HepG2 (cell line): ENCODE measurements around the gene BTBD19. TPM values are rescaled to one million over a fixed set of nuclear protein-coding genes. Genes with fewer than 3 reads are reported as not detected.
A peak's percentile ranks its signal among the peaks of the same experiment; 100 is the strongest.

ENCODE experiments used
- AKAP8 ChIP-seq: sonication (generic); formaldehyde crosslinking; IDR thresholded peaks from 2 replicates; pipeline ENCODE4 v1.5.1; 2020; ENCODE audit warnings: mild to moderate bottlenecking, missing genetic modification reagents
- CAMTA2 ChIP-seq: sonication (generic); formaldehyde crosslinking; IDR thresholded peaks from 2 replicates; pipeline ENCODE4 v1.4.0; 2020; ENCODE audit warnings: mild to moderate bottlenecking, missing genetic modification reagents, borderline replicate concordance
- EHMT2 ChIP-seq: fragments of 200-600 bp; sonication (generic); IDR thresholded peaks from 2 replicates; pipeline ENCODE4 v1.7.0; 2017; ENCODE audit warnings: antibody characterized with exemption, low read depth, low read length, borderline replicate concordance
- HCFC1 ChIP-seq: fragments of 150-350 bp; IDR thresholded peaks from 2 replicates; pipeline ENCODE4 v1.6.1; 2014; ENCODE audit warnings: low read depth, low read length
- IKZF1 ChIP-seq: fragments of 450-650 bp; IDR thresholded peaks from 2 replicates; pipeline ENCODE4 v1.7.1; 2016
- KLF11 ChIP-seq: IDR thresholded peaks from 2 replicates; pipeline ENCODE4 v1.6.1; 2016; ENCODE audit warnings: missing compliant biosample characterization
- KLF6 ChIP-seq: IDR thresholded peaks from 2 replicates; pipeline ENCODE4 v1.8.0; 2016; ENCODE audit warnings: missing biosample characterization, missing genetic modification reagents
- MAF1 ChIP-seq: sonication (generic); formaldehyde crosslinking; IDR thresholded peaks from 2 replicates; pipeline ENCODE4 v1.5.0; 2020; ENCODE audit warnings: missing genetic modification reagents, borderline replicate concordance
- MED13 ChIP-seq: sonication (generic); formaldehyde crosslinking; IDR thresholded peaks from 2 replicates; pipeline ENCODE4 v1.5.0; 2020; ENCODE audit warnings: missing genetic modification reagents
- NFE2L1 ChIP-seq: sonication (generic); formaldehyde crosslinking; IDR thresholded peaks from 2 replicates; pipeline ENCODE4 v1.4.0; 2020; ENCODE audit warnings: missing genetic modification reagents, mild to moderate bottlenecking, borderline replicate concordance
- NR2F1 ChIP-seq, 2 experiments: fragments of 450-650 bp in 1 of 2; formaldehyde crosslinking in 1 of 2; IDR thresholded peaks; 2 replicates each; pipeline versions ENCODE4 v1.5.0 to v1.6.1; 2016 to 2020; ENCODE audit warnings: mild to moderate bottlenecking in 1 of 2, missing compliant biosample characterization in 1 of 2, missing genetic modification reagents in 1 of 2, moderate library complexity in 1 of 2
- SNAI1 ChIP-seq: sonication (generic); formaldehyde crosslinking; IDR thresholded peaks from 2 replicates; pipeline ENCODE4 v1.5.0; 2020; ENCODE audit warnings: mild to moderate bottlenecking, missing genetic modification reagents, borderline replicate concordance
- TMF1 ChIP-seq: sonication (generic); formaldehyde crosslinking; IDR thresholded peaks from 2 replicates; pipeline ENCODE4 v1.8.1; 2022; ENCODE audit warnings: low read depth, missing genetic modification reagents
- ZFP62 ChIP-seq: sonication (generic); formaldehyde crosslinking; IDR thresholded peaks from 2 replicates; pipeline ENCODE4 v1.4.0; 2020; ENCODE audit warnings: missing genetic modification reagents
- ZKSCAN1 ChIP-seq: fragments of 150-350 bp; IDR thresholded peaks from 2 replicates; pipeline ENCODE4 v1.6.1; 2014; ENCODE audit warnings: low read length
- ZNF350 ChIP-seq: sonication (generic); formaldehyde crosslinking; IDR thresholded peaks from 2 replicates; pipeline ENCODE4 v1.4.0; 2020; ENCODE audit warnings: mild to moderate bottlenecking, low read depth, missing genetic modification reagents, borderline replicate concordance
- ZNF430 ChIP-seq: sonication (generic); formaldehyde crosslinking; IDR thresholded peaks from 2 replicates; pipeline ENCODE4 v1.9.0; 2021; ENCODE audit warnings: mild to moderate bottlenecking, missing genetic modification reagents
- ZNF660 ChIP-seq: sonication (generic); formaldehyde crosslinking; IDR thresholded peaks from 2 replicates; pipeline ENCODE4 v1.5.1; 2020; ENCODE audit warnings: mild to moderate bottlenecking, low read depth, missing genetic modification reagents, borderline replicate concordance
- ZNF720 ChIP-seq: sonication (generic); formaldehyde crosslinking; IDR thresholded peaks from 2 replicates; pipeline ENCODE4 v1.4.0; 2020; ENCODE audit warnings: missing genetic modification reagents
- ZNF775 ChIP-seq: sonication (generic); formaldehyde crosslinking; IDR thresholded peaks from 2 replicates; pipeline ENCODE4 v1.4.0; 2020; ENCODE audit warnings: missing genetic modification reagents, mild to moderate bottlenecking, moderate library complexity, borderline replicate concordance
- ZNF780A ChIP-seq: sonication (generic); formaldehyde crosslinking; IDR thresholded peaks from 2 replicates; pipeline ENCODE4 v1.8.0; 2022; ENCODE audit warnings: mild to moderate bottlenecking, missing genetic modification reagents, moderate library complexity
- polyA plus RNA-seq, 8 experiments: library from polyadenylated mRNA; depleted of rRNA in 3 of 8; stranded (reverse) in 7 of 8; unstranded in 1 of 8; fragments of >200 nt; fragmentation: Illumina TruSeq in 4 of 8; extraction: Trizol in 4 of 8; gene quantifications; 2 replicates each; pipeline versions ENCODE4 v1.2.1 to v1.2.3, GENCODE V29; 2011 to 2016; ENCODE audit warnings: low read depth in 4 of 8, missing spikeins in 1 of 8, mixed read lengths in 1 of 8; ENCODE audit not compliant: insufficient read depth in 1 of 8
- total RNA-seq, 5 experiments: library from RNA; depleted of rRNA; stranded (reverse); fragments of >200 nt; fragmentation: Illumina TruSeq; extraction: Trizol; gene quantifications; 2 replicates each; pipeline ENCODE4 v1.2.3, GENCODE V29; 2016; ENCODE audit warnings: low read depth in 1 of 5
- TF ChIP-seq, protein P1 (sequence below): sonication (generic); formaldehyde crosslinking; IDR thresholded peaks from 2 replicates; pipeline ENCODE4 v1.4.0; 2020; ENCODE audit warnings: low read depth, mild to moderate bottlenecking, missing genetic modification reagents
- TF ChIP-seq, protein P2 (sequence below): sonication (generic); formaldehyde crosslinking; IDR thresholded peaks from 2 replicates; pipeline ENCODE4 v1.5.1; 2020; ENCODE audit warnings: missing genetic modification reagents, mild to moderate bottlenecking, borderline replicate concordance
- TF ChIP-seq, protein P3 (sequence below): sonication (generic); formaldehyde crosslinking; IDR thresholded peaks from 2 replicates; pipeline ENCODE4 v1.8.0; 2022; ENCODE audit warnings: missing genetic modification reagents, low read depth, mild to moderate bottlenecking, borderline replicate concordance
- TF ChIP-seq, protein P4 (sequence below), 2 experiments: sonication (generic) in 1 of 2; formaldehyde crosslinking in 1 of 2; IDR thresholded peaks; 2 replicates each; pipeline versions ENCODE4 v1.4.0 to v1.6.1; 2018 to 2020; ENCODE audit warnings: missing genetic modification reagents in 2 of 2, borderline replicate concordance in 1 of 2, low read depth in 1 of 2, mild to moderate bottlenecking in 1 of 2, missing biosample characterization in 1 of 2

The BTBD19 gene
- total and polyA plus RNA-seq, 2 of the 13 experiments (the other 11 are each of a cell fraction or from before 2014, with no cell fraction given), result 2.7 to 6.7 TPM

DNA sequence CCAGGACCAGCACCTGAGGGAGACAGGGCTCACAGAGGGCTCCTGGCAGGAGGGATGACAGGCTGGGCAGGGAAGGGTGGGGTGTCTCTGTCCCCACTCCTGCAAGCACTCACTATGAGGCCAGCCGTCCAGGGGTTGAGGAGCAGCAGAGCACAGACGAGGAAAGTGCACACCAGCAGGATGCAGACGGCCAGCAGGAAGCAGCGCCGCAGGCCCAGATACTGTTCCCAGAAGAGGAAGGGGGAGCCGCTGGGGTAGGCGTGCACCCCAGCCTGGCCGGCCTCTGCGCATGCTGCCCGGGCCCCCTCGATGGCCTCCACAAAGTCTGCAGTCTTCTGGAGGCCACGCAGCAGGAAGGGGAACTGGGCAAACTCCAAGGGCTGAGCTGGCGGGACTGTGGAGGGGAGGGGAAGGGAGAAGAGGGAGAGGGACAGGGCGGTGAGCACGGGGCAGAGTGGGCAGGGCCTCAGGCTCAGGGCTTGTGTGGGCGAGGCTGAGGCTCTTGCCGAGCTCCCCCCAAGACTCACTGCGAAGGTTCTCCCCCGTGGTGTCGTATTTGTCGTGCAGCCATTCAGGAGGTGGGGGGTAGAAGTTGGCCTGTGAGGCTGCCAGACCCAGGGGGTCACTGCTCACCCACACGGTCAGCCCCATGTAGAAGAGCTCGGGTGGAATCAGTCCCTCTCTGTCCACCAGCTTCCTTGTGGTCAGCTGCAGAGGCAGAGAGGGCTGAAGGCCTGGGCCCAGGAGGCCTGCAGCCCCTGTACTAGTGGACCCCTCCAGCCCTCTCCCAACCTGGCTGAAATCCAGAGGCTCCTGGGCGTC lies 18.3 kb downstream of the BTBD19 start (continued):
- TF ChIP-seq KLF11 (CRISPR knock-in tag), result no peak
- peak; percentile 41; the same call in 1 of the 2 replicates for TF ChIP-seq ZNF350 (CRISPR knock-in tag)
- TF ChIP-seq SNAI1 (CRISPR knock-in tag), result peak; percentile 95
- no peak for TF ChIP-seq TMF1 (CRISPR knock-in tag)
- no peak for TF ChIP-seq IKZF1
- TF ChIP-seq NFE2L1 (CRISPR knock-in tag), result no peak
- TF ChIP-seq HCFC1, result no peak
- peak in 1 of 2 experiments; percentile 30; a peak in 1 of 4 replicates for TF ChIP-seq NR2F1 (CRISPR knock-in tag; IDR thresholded peaks at IDR 0.05)
- no peak for TF ChIP-seq EHMT2
- TF ChIP-seq, protein P1, sequence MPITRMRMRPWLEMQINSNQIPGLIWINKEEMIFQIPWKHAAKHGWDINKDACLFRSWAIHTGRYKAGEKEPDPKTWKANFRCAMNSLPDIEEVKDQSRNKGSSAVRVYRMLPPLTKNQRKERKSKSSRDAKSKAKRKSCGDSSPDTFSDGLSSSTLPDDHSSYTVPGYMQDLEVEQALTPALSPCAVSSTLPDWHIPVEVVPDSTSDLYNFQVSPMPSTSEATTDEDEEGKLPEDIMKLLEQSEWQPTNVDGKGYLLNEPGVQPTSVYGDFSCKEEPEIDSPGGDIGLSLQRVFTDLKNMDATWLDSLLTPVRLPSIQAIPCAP (CRISPR knock-in tag), result no peak
- TF ChIP-seq ZNF430 (CRISPR knock-in tag), result 0 out of 2 replicates have a peak, but pooled peaks have one; percentile 80
- TF ChIP-seq, protein P2, sequence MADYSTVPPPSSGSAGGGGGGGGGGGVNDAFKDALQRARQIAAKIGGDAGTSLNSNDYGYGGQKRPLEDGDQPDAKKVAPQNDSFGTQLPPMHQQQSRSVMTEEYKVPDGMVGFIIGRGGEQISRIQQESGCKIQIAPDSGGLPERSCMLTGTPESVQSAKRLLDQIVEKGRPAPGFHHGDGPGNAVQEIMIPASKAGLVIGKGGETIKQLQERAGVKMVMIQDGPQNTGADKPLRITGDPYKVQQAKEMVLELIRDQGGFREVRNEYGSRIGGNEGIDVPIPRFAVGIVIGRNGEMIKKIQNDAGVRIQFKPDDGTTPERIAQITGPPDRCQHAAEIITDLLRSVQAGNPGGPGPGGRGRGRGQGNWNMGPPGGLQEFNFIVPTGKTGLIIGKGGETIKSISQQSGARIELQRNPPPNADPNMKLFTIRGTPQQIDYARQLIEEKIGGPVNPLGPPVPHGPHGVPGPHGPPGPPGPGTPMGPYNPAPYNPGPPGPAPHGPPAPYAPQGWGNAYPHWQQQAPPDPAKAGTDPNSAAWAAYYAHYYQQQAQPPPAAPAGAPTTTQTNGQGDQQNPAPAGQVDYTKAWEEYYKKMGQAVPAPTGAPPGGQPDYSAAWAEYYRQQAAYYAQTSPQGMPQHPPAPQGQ (CRISPR knock-in tag), result no peak
- TF ChIP-seq, protein P3, sequence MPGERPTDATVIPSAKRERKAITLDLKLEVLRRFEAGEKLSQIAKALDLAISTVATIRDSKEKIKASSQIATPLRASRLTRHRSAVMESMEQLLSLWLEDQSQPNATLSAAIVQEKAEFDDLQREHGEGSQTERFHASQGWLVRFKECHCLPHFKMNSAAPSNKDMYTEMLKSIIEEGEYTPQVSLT (CRISPR knock-in tag), result no peak; the same call in 1 of the 2 replicates
- no peak for TF ChIP-seq CAMTA2
- no peak for TF ChIP-seq ZNF720
- no peak for TF ChIP-seq ZNF660 (CRISPR knock-in tag)
- no peak for TF ChIP-seq ZKSCAN1
- no peak for TF ChIP-seq MAF1 (CRISPR knock-in tag)
- TF ChIP-seq MED13 (CRISPR knock-in tag), result no peak
- TF ChIP-seq, protein P4, sequence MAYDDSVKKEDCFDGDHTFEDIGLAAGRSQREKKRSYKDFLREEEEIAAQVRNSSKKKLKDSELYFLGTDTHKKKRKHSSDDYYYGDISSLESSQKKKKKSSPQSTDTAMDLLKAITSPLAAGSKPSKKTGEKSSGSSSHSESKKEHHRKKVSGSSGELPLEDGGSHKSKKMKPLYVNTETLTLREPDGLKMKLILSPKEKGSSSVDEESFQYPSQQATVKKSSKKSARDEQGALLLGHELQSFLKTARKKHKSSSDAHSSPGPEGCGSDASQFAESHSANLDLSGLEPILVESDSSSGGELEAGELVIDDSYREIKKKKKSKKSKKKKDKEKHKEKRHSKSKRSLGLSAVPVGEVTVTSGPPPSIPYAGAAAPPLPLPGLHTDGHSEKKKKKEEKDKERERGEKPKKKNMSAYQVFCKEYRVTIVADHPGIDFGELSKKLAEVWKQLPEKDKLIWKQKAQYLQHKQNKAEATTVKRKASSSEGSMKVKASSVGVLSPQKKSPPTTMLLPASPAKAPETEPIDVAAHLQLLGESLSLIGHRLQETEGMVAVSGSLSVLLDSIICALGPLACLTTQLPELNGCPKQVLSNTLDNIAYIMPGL (CRISPR knock-in tag; IDR thresholded peaks at IDR 0.05; ENCODE audit: borderline replicate concordance in 1 of 2, low read depth in 1 of 2), result peak in 1 of 2 experiments; percentile 8; a peak in 3 of 4 replicates
- no peak for TF ChIP-seq AKAP8 (CRISPR knock-in tag)
- TF ChIP-seq KLF6 (CRISPR knock-in tag), result 0 out of 2 replicates have a peak, but pooled peaks have one; percentile 26
- TF ChIP-seq ZNF780A (CRISPR knock-in tag), result 0 out of 2 replicates have a peak, but pooled peaks have one; percentile 26
- no peak for TF ChIP-seq ZFP62 (CRISPR knock-in tag)
- TF ChIP-seq ZNF775 (CRISPR knock-in tag), result peak; percentile 41; the same call in 1 of the 2 replicates
